CD14-positive monocyte (primary cell): ENCODE measurements around the gene KBTBD6. TPM values are rescaled to one million over a fixed set of nuclear protein-coding genes. Genes with fewer than 3 reads are reported as not detected.
A peak's percentile ranks its signal among the peaks of the same experiment; 100 is the strongest.
"Not testable (repeated sequence)": the region's sequence is repeated elsewhere in the genome, so short reads cannot be mapped to it uniquely, and the experiment has no call there.

Source experiments
- DNase-seq, 3 donors: peaks; one replicate each; pipeline ENCODE4 v3.0.0-alpha.2; 2011 to 2022
- H2AFZ ChIP-seq: 2 replicates; pipeline ENCODE4 v1.6.0; 2012; ENCODE audit warnings: mild to moderate bottlenecking, low read depth, low read length, inconsistent platforms; ENCODE audit not compliant: insufficient read depth, poor library complexity, severe bottlenecking
- H3K27ac ChIP-seq, 2 donors: 1 replicate in 1 of 2; 2 replicates in 1 of 2; pipeline ENCODE4 v1.5.1; 2012 to 2013; ENCODE audit warnings: low read length in 2 of 2, control low read depth in 1 of 2, inconsistent platforms in 1 of 2, low read depth in 1 of 2, mild to moderate bottlenecking in 1 of 2
- H3K27me3 ChIP-seq, 2 donors: one replicate each; pipeline versions ENCODE4 v1.6.0 to v1.6.1; 2011 to 2013; ENCODE audit warnings: low read length in 2 of 2; ENCODE audit not compliant: control insufficient read depth in 2 of 2, insufficient read depth in 2 of 2
- H3K36me3 ChIP-seq, 2 donors: replicated peaks in 1 of 2; 1 replicate in 1 of 2; 2 replicates in 1 of 2; pipeline versions ENCODE4 v1.5.1 to v1.6.1; 2012 to 2013; ENCODE audit warnings: low read length in 2 of 2, control low read depth in 1 of 2, inconsistent platforms in 1 of 2, mild to moderate bottlenecking in 1 of 2; ENCODE audit not compliant: insufficient read depth in 2 of 2, control insufficient read depth in 1 of 2
- H3K4me1 ChIP-seq, 2 donors: 1 replicate in 1 of 2; 2 replicates in 1 of 2; pipeline versions ENCODE4 v1.5.1 to v1.6.1; 2012 to 2013; ENCODE audit warnings: low read length in 2 of 2, control low read depth in 1 of 2, inconsistent platforms in 1 of 2, mild to moderate bottlenecking in 1 of 2, moderate library complexity in 1 of 2; ENCODE audit not compliant: insufficient read depth in 2 of 2, control insufficient read depth in 1 of 2
- H3K4me2 ChIP-seq: replicated peaks from 2 replicates; pipeline ENCODE3; 2012; ENCODE audit warnings: low read length, moderate library complexity, mild to moderate bottlenecking; ENCODE audit not compliant: poor library complexity, severe bottlenecking; ENCODE audit errors: extremely low read depth
- H3K4me3 ChIP-seq, 3 experiments: fragments of 200-600 bp in 1 of 3; sonication (generic) in 1 of 3; replicated peaks in 1 of 3; 1 replicate in 2 of 3; 2 replicates in 1 of 3; pipeline ENCODE4 v1.5.1; 2011 to 2013; ENCODE audit warnings: low read length in 3 of 3, mild to moderate bottlenecking in 3 of 3, control low read depth in 2 of 3, low read depth in 2 of 3, inconsistent platforms in 1 of 3, moderate library complexity in 1 of 3
- H3K79me2 ChIP-seq: 2 replicates; pipeline ENCODE4 v1.6.0; 2012; ENCODE audit warnings: mild to moderate bottlenecking, control low read depth, inconsistent platforms, low read length, moderate library complexity; ENCODE audit not compliant: insufficient read depth
- H3K9ac ChIP-seq: 2 replicates; pipeline ENCODE4 v1.6.0; 2017; ENCODE audit warnings: low read length, mild to moderate bottlenecking; ENCODE audit not compliant: insufficient read depth, poor library complexity, severe bottlenecking
- H3K9me3 ChIP-seq, 2 donors: replicated peaks in 1 of 2; 1 replicate in 1 of 2; 2 replicates in 1 of 2; pipeline versions ENCODE4 v1.5.1 to v1.6.1; 2012 to 2013; ENCODE audit warnings: low read length in 2 of 2, control low read depth in 1 of 2; ENCODE audit not compliant: control insufficient read depth in 1 of 2, insufficient read depth in 1 of 2
- H4K20me1 ChIP-seq: 2 replicates; pipeline ENCODE4 v1.6.0; 2012; ENCODE audit warnings: mild to moderate bottlenecking, low read length, control low read depth, moderate library complexity; ENCODE audit not compliant: insufficient read depth
- H3K27ac Mint-ChIP-seq, 7 donors: one replicate each; pipeline ENCODE4 v1.8.0; 2020; ENCODE audit warnings: mild to moderate bottlenecking in 7 of 7, mixed read lengths in 7 of 7, moderate library complexity in 6 of 7, inconsistent platforms in 2 of 7
- H3K27me3 Mint-ChIP-seq, 3 donors: one replicate each; pipeline ENCODE4 v1.8.0; 2021 to 2022; ENCODE audit warnings: low read depth in 3 of 3, mild to moderate bottlenecking in 3 of 3, mixed read lengths in 3 of 3, moderate library complexity in 3 of 3, inconsistent platforms in 1 of 3
- H3K36me3 Mint-ChIP-seq, 2 donors: one replicate each; pipeline ENCODE4 v1.8.0; 2020; ENCODE audit warnings: mixed read lengths in 2 of 2, inconsistent platforms in 1 of 2, mild to moderate bottlenecking in 1 of 2
- H3K4me1 Mint-ChIP-seq: one replicate; pipeline ENCODE4 v1.8.0; 2020; ENCODE audit warnings: mild to moderate bottlenecking, mixed read lengths
- H3K4me3 Mint-ChIP-seq, 2 donors: one replicate each; pipeline ENCODE4 v1.8.0; 2020; ENCODE audit warnings: mild to moderate bottlenecking in 2 of 2, mixed read lengths in 2 of 2, moderate library complexity in 1 of 2
- H3K9me3 Mint-ChIP-seq, 7 donors: one replicate each; pipeline ENCODE4 v1.8.0; 2020 to 2022; ENCODE audit warnings: mixed read lengths in 7 of 7, mild to moderate bottlenecking in 6 of 7, moderate library complexity in 6 of 7, inconsistent platforms in 2 of 7
- CTCF ChIP-seq: fragments of 200-600 bp; IDR thresholded peaks from one replicate; pipeline ENCODE4 v1.8.0; 2022; ENCODE audit warnings: antibody characterized with exemption, mild to moderate bottlenecking
- WGBS: methylation state at CpG from one replicate; pipeline ENCODE4 v1.1.5; 2013; ENCODE audit warnings: missing lambda C conversion rate; ENCODE audit not compliant: insufficient coverage; 5-methylcytosine and 5-hydroxymethylcytosine counted together
- intact Hi-C, 2 donors: fragments of 100-400 bp; cut with micrococcal nuclease; formaldehyde crosslinking; loops; one replicate each; pipeline versions ENCODE4 v1.15.0 to v1.15.1; 2023
- polyA plus RNA-seq, 3 donors: library from polyadenylated mRNA; depleted of rRNA in 1 of 3; unstranded in 2 of 3; stranded (reverse) in 1 of 3; fragments of 300-500 nt in 2 of 3; fragments of >200 nt in 1 of 3; fragmentation: Illumina TruSeq in 2 of 3; gene quantifications; 1 replicate in 2 of 3; 2 replicates in 1 of 3; pipeline ENCODE4 v1.2.3, GENCODE V29; 2012 to 2021

Gene KBTBD6
- polyA plus RNA-seq, 3 donors, result 0.37 to 1.2 (median 0.54) TPM

GRCh38 chr13:41133951-41134350 lies 1.3 kb upstream of the KBTBD6 start:
- Histone ChIP-seq H3K4me3 (no peak overlapping the region), H4K20me1 (no peaks in the 10 kb centered on the region), H3K79me2 (peaks cover 25% of the 10 kb centered on the region), H3K9ac (no peak overlapping the region), H3K27me3 (no peaks in the 10 kb centered on the region), H2AFZ (peak overlapping the region; percentile 21), H3K4me2 (no peak overlapping the region), H3K9me3 (no peaks in the 10 kb centered on the region), H3K27ac (no peak overlapping the region), H3K4me1 (peaks cover 12 to 28% of the 10 kb centered on the region in 2 donors), H3K36me3 (no peaks in the 10 kb centered on the region)
- peaks cover 31% of the 10 kb centered on the region for H3K4me1 Mint-ChIP-seq
- intact Hi-C loops, result loop anchor here (2.0 to 5.0 kb wide), 5 partner anchors 58 to 362 kb away; partner anchors contain the start of genes KBTBD7 (in 1 of the 2), MRPS31 (in 1 of the 2), MTRF1 (in 1 of the 2) and WBP4 (in 1 of the 2)
- H3K36me3 Mint-ChIP-seq, result peaks cover 0 to 3% of the 10 kb centered on the region in 2 donors
- no peak for DNase-seq
- peaks cover 0 to 2% (median 0%) of the 10 kb centered on the region in 3 donors for H3K27me3 Mint-ChIP-seq
- peaks cover 0 to 9% (median 5%) of the 10 kb centered on the region in 7 donors for H3K9me3 Mint-ChIP-seq
- no peak overlapping the region for H3K4me3 Mint-ChIP-seq
- H3K27ac Mint-ChIP-seq, result peak overlapping the region in 1 of 7 donors; percentile 2
- 92% methylated on average over 6 of the region's 6 CpGs for WGBS
- no peak for TF ChIP-seq CTCF

- Mint-ChIP-seq H3K27ac (peak overlapping the region; percentile 84 to 91 (median 89)), H3K4me1 (peaks cover 37% of the 10 kb centered on the region), H3K4me3 (peak overlapping the region; percentile 97 to 99)
- Histone ChIP-seq H3K9ac (peak overlapping the region; percentile 76), H3K79me2 (peaks cover 25% of the 10 kb centered on the region), H3K4me3 (peak overlapping the region; percentile 60 to 82 (median 65)), H2AFZ (peak overlapping the region; percentile 96), H3K4me2 (peak overlapping the region; percentile 84), H3K4me1 (peaks cover 12 to 28% of the 10 kb centered on the region in 2 donors), H3K27ac (peak overlapping the region; percentile 51 to 87)
- H3K36me3 ChIP-seq, H3K36me3 Mint-ChIP-seq, H3K9me3 Mint-ChIP-seq, H3K27me3 ChIP-seq, H3K9me3 ChIP-seq, H4K20me1 ChIP-seq, H3K27me3 Mint-ChIP-seq: not testable (repeated sequence)
- 31% methylated on average over 35 of the region's 48 CpGs for WGBS
- peak in 1 of 3 donors; percentile 3 for DNase-seq
- intact Hi-C loops, result loop anchor here (5.0 kb wide), 4 partner anchors 60 to 360 kb away; partner anchors contain the start of genes KBTBD7 (in 1 of the 2), MRPS31 (in 1 of the 2), MTRF1 (in 1 of the 2) and WBP4 (in 1 of the 2)
Observed at GRCh38 chr13:41131660-41132511, 716 bp downstream of the KBTBD6 start.

- Histone ChIP-seq H3K4me1 (peaks cover 12 to 28% of the 10 kb centered on the region in 2 donors), H3K79me2 (peaks cover 25% of the 10 kb centered on the region)
- H3K9me3 ChIP-seq, H4K20me1 ChIP-seq, DNase-seq, H3K4me2 ChIP-seq, H3K36me3 ChIP-seq, H3K4me3 Mint-ChIP-seq, H3K9me3 Mint-ChIP-seq, H2AFZ ChIP-seq, H3K27ac ChIP-seq, H3K9ac ChIP-seq, H3K27me3 Mint-ChIP-seq, H3K27me3 ChIP-seq, H3K4me3 ChIP-seq, H3K36me3 Mint-ChIP-seq: not testable (repeated sequence)
- H3K27ac Mint-ChIP-seq, result peak overlapping the region in 1 of 7 donors; percentile 60
- peaks cover 37% of the 10 kb centered on the region for H3K4me1 Mint-ChIP-seq
- 100% methylated on average over 2 of the region's 4 CpGs for WGBS
- intact Hi-C loops, result loop anchor here (5.0 kb wide), 4 partner anchors 61 to 359 kb away; partner anchors contain the start of genes KBTBD7 (in 1 of the 2), MRPS31 (in 1 of the 2), MTRF1 (in 1 of the 2) and WBP4 (in 1 of the 2)
Observed at GRCh38 chr13:41131189-41131588, 1.4 kb downstream of the KBTBD6 start.
